CD4-positive, CD25-positive, alpha-beta regulatory T cell (primary cell): ENCODE results near the gene CD24. TPM values are rescaled to one million over a fixed set of nuclear protein-coding genes. Genes with fewer than 3 reads are reported as not detected.

Experiments used
- ATAC-seq, 2 donors: fragments of 150-1000 bp; cut with Tn5 transposase; one replicate each; pipeline ENCODE4 v1.10.0; 2021; ENCODE audit warnings: low read depth in 2 of 2, moderate number of reproducible peaks in 2 of 2, moderate library complexity in 1 of 2
- DNase-seq, 3 donors: peaks; one replicate each; pipeline versions ENCODE4 v3.0.0 to v3.0.0-alpha.2; 2012 to 2022; ENCODE audit warnings: mixed read lengths in 1 of 3
- H3K27ac ChIP-seq: one replicate; pipeline ENCODE4 v1.7.0; 2013; ENCODE audit warnings: mild to moderate bottlenecking, low read length; ENCODE audit not compliant: insufficient read depth, poor library complexity, severe bottlenecking
- H3K27me3 ChIP-seq: one replicate; pipeline ENCODE4 v1.7.0; 2013; ENCODE audit warnings: low read length; ENCODE audit not compliant: control insufficient read depth, insufficient read depth
- H3K36me3 ChIP-seq: one replicate; pipeline ENCODE4 v1.7.0; 2013; ENCODE audit warnings: mild to moderate bottlenecking, low read length, moderate library complexity; ENCODE audit not compliant: control insufficient read depth, insufficient read depth
- H3K4me1 ChIP-seq: 2 replicates; pipeline ENCODE4 v1.7.0; 2013; ENCODE audit warnings: mild to moderate bottlenecking, low read length; ENCODE audit not compliant: insufficient read depth, control insufficient read depth, poor library complexity, severe bottlenecking
- H3K4me3 ChIP-seq: one replicate; pipeline ENCODE4 v1.7.0; 2013; ENCODE audit warnings: low read depth, mild to moderate bottlenecking, low read length, moderate library complexity
- H3K9me3 ChIP-seq, 2 experiments: 1 replicate in 1 of 2; 2 replicates in 1 of 2; pipeline ENCODE4 v1.7.0; 2013; ENCODE audit warnings: low read length in 2 of 2, mild to moderate bottlenecking in 1 of 2, moderate library complexity in 1 of 2; ENCODE audit not compliant: control insufficient read depth in 2 of 2
- H3K27ac Mint-ChIP-seq, 3 donors: one replicate each; pipeline ENCODE4 v1.8.0; 2020 to 2022; ENCODE audit warnings: mild to moderate bottlenecking in 3 of 3, mixed read lengths in 3 of 3, moderate library complexity in 2 of 3
- H3K27me3 Mint-ChIP-seq: one replicate; pipeline ENCODE4 v1.8.0; 2022; ENCODE audit warnings: mild to moderate bottlenecking, mixed read lengths
- H3K36me3 Mint-ChIP-seq: one replicate; pipeline ENCODE4 v1.8.0; 2020; ENCODE audit warnings: mixed read lengths
- H3K4me1 Mint-ChIP-seq, 4 donors: one replicate each; pipeline ENCODE4 v1.8.0; 2020 to 2022; ENCODE audit warnings: mixed read lengths in 4 of 4, mild to moderate bottlenecking in 1 of 4
- H3K4me3 Mint-ChIP-seq, 4 donors: one replicate each; pipeline ENCODE4 v1.8.0; 2020 to 2022; ENCODE audit warnings: mild to moderate bottlenecking in 4 of 4, mixed read lengths in 4 of 4, moderate library complexity in 3 of 4
- H3K9me3 Mint-ChIP-seq, 7 donors: one replicate each; pipeline ENCODE4 v1.8.0; 2020 to 2022; ENCODE audit warnings: mixed read lengths in 7 of 7, mild to moderate bottlenecking in 3 of 7, moderate library complexity in 2 of 7
- polyA plus RNA-seq, 4 donors: library from polyadenylated mRNA; unstranded; fragments of 300-500 nt; fragmentation: Illumina TruSeq; gene quantifications; one replicate each; pipeline ENCODE4 v1.2.3, GENCODE V29; 2021
- total RNA-seq: library from RNA; stranded (reverse); gene quantifications from one replicate; pipeline ENCODE4 v1.2.3, GENCODE V29; 2022

Gene CD24
- total and polyA plus RNA-seq, 5 donors from 2014 or later: 0.17 to 0.39 (median 0.20) TPM; not detected in 1

DNA sequence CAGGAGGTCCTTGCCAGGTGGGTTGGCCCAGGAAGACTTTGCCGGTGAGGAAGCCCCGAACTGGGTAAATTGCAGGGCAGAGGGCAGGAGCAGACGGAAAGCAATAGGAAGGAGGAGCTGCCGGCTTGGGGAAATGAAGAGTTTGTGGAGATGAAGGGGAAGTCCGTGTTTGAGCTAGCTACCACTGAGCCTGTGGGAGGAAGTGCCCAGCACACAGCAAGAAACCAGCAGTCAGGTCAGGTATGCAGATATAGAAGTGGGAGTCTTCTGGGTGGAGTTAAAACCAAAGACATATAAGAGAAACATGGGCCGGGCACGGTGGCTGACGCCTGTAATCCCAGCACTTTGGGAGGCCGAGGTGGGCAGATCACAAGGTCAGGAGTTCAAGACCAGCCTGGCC, 34.7 kb downstream of the CD24 start:
- Mint-ChIP-seq H3K9me3 (peaks cover 0 to 3% (median 0%) of the 10 kb centered on the region in 7 donors), H3K36me3 (no peaks in the 10 kb centered on the region), H3K4me1 (no peaks in the 10 kb centered on the region), H3K27ac (no peak overlapping the region), H3K4me3 (no peak overlapping the region), H3K27me3 (peaks cover 40% of the 10 kb centered on the region)
- Histone ChIP-seq H3K4me3 (no peak overlapping the region), H3K9me3 (no peaks in the 10 kb centered on the region), H3K27ac (no peak overlapping the region), H3K27me3 (peaks cover 3% of the 10 kb centered on the region), H3K36me3 (no peaks in the 10 kb centered on the region), H3K4me1 (no peaks in the 10 kb centered on the region)
- DNase-seq: no peak
- ATAC-seq: no peak

DNA sequence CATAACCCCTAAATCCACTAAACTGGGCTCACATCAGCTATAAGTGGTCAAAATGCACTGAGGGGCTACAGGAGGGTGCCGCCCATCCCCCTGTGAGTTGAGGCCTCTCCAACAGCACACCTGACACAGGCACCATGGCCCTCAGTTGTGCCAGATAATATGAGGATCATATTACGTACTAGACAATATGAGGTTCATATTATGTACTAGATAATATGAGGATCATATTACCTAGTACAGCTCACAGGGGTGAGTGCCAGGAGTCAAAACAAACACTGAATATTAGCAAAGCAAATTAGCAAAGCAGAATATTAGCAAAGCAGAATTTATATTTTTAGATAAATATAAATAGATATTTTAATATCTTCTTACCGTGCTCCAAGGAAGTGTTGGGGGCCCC, 35.3 kb downstream of the CD24 start:
- no peak overlapping the region for H3K4me3 Mint-ChIP-seq
- no peak for ATAC-seq

DNA sequence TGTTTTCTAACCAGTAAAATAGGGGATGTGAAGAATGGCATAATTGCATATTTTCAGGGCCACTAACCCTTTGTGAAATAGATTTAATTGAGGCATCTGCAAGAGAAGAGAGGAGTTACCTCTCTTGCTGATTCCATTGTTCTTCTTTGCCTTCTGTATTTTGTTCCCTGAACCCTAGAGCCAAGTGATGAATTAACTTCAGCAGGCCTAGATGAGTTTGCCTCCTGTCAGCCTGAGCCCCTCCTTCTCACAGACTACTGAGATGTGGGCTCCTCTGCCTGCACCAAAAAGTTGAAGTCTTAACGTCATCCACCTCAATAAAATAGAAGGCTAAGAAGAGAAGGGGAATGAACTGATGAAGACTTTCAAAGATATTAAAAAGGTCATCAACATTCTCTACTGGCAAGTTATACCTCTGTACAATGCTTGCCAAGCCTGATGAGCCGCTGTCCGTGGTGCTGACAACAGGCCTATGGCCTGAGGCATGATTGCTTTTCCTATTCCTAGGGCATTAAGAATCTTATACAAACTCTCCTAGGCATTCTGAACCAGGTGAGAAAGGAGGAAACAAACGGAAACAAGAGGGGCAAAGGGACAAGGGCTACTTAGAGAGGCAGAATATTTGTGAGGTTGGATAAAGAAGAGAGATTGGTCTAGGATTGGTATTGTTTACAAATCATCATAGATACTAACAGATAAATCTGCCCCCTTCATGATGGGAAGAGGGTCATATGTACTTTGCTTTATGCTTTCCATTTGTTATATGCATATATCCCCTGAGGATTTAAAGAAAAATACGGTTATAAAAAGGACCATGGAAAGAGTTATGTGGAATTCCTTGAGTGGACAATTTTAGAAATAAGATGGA, 46.8 kb downstream of the CD24 start:
- DNase-seq (peak in 1 of 3 donors; percentile 20), ATAC-seq (no peak)
- H3K36me3 ChIP-seq: no peaks in the 10 kb centered on the region
- H3K4me3 Mint-ChIP-seq: no peak overlapping the region
- no peaks in the 10 kb centered on the region for H3K4me1 ChIP-seq
- no peaks in the 10 kb centered on the region for H3K36me3 Mint-ChIP-seq
- peaks cover 11% of the 10 kb centered on the region for H3K27me3 ChIP-seq
- H3K9me3 Mint-ChIP-seq: peaks cover 0 to 7% (median 1%) of the 10 kb centered on the region in 7 donors
- H3K4me3 ChIP-seq: no peak overlapping the region
- H3K27ac Mint-ChIP-seq: no peak overlapping the region
- peaks cover 48% of the 10 kb centered on the region for H3K27me3 Mint-ChIP-seq
- no peak overlapping the region for H3K27ac ChIP-seq
- no peaks in the 10 kb centered on the region for H3K4me1 Mint-ChIP-seq
- no peaks in the 10 kb centered on the region for H3K9me3 ChIP-seq

More for the DNA sequence above, 35.3 kb downstream of the CD24 start:
- H3K4me1 Mint-ChIP-seq: no peaks in the 10 kb centered on the region
- Histone ChIP-seq H3K4me3 (no peak overlapping the region), H3K4me1 (no peaks in the 10 kb centered on the region), H3K27ac (no peak overlapping the region), H3K36me3 (no peaks in the 10 kb centered on the region), H3K27me3 (peaks cover 3% of the 10 kb centered on the region), H3K9me3 (no peaks in the 10 kb centered on the region)
- H3K36me3 Mint-ChIP-seq: no peaks in the 10 kb centered on the region
- peaks cover 40% of the 10 kb centered on the region for H3K27me3 Mint-ChIP-seq
- peaks cover 0 to 3% (median 0%) of the 10 kb centered on the region in 7 donors for H3K9me3 Mint-ChIP-seq
- H3K27ac Mint-ChIP-seq: no peak overlapping the region
- DNase-seq: no peak

DNA sequence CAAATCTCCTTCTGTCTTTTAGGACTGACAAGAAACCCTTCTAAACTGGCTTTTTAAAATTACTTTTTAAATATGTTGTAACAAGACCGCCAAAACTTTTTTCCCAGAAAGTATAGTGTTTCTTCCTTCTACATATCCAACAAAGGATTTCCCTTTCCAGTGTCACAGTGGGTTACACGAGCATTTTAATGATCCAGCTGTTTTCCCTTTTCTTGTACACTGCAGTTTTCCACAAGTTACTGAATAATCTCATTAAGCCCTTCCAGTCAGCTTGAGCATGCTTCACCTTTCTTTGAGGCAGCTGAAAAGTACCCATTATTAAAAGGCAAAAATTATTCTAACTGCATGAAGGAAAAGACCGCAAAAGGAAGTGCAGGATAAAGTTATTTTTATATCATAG, 48.6 kb downstream of the CD24 start:
- Mint-ChIP-seq H3K27ac (no peak overlapping the region), H3K27me3 (peaks cover 44% of the 10 kb centered on the region), H3K4me3 (no peak overlapping the region), H3K9me3 (peaks cover 0 to 7% (median 1%) of the 10 kb centered on the region in 7 donors), H3K36me3 (no peaks in the 10 kb centered on the region), H3K4me1 (no peaks in the 10 kb centered on the region)
- no peak overlapping the region for H3K4me3 ChIP-seq
- H3K27ac ChIP-seq: no peak overlapping the region
- no peak for DNase-seq
- peaks cover 11% of the 10 kb centered on the region for H3K27me3 ChIP-seq
- no peaks in the 10 kb centered on the region for H3K9me3 ChIP-seq
- H3K36me3 ChIP-seq: no peaks in the 10 kb centered on the region
- no peak for ATAC-seq
- no peaks in the 10 kb centered on the region for H3K4me1 ChIP-seq

DNA sequence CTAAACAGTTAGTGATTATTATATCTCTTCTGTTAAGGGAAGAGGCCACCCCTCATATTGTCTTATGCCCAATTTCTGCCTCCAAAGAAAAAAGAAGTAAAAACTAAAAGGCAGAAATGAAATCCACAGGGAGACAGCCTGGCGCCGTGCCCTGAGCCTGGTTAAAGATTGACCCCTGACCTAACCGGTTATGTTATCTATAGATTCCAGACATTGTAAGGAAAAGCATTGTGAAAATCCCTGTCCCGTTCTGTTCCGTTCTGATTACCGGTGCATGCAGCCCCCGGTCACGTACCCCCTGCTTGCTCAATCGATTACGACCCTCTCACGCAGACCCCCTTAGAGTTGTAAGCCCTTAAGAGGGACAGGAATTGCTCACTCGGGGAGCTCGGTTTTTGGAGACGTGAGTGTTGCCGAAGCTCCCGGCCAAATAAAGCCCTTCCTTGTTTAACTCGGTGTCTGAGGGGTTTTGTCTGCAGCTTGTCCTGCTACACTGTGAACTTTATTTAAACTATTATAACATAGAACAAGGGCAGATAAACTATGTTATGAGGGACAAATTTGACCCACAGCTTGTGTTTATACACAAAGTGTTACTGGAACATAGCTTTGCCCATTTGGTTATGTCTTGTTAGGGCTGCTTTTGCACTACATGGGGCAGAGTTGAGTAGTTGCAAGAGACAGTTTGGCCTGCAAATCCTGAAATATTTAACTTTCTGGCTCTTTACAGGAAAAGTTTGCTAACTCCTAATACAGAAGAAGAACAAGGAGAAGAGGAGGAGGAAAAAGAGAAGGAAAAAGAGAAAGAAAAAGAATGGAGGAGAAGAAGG, 49.6 kb downstream of the CD24 start:
- Histone ChIP-seq H3K4me1 (no peaks in the 10 kb centered on the region), H3K9me3 (no peaks in the 10 kb centered on the region), H3K36me3 (no peaks in the 10 kb centered on the region), H3K27me3 (peaks cover 11% of the 10 kb centered on the region), H3K4me3 (no peak overlapping the region), H3K27ac (no peak overlapping the region)
- Mint-ChIP-seq H3K4me1 (no peaks in the 10 kb centered on the region), H3K9me3 (peaks cover 0 to 7% (median 1%) of the 10 kb centered on the region in 7 donors), H3K36me3 (no peaks in the 10 kb centered on the region), H3K4me3 (no peak overlapping the region), H3K27ac (no peak overlapping the region), H3K27me3 (peaks cover 42% of the 10 kb centered on the region)
- DNase-seq (no peak), ATAC-seq (no peak)

DNA sequence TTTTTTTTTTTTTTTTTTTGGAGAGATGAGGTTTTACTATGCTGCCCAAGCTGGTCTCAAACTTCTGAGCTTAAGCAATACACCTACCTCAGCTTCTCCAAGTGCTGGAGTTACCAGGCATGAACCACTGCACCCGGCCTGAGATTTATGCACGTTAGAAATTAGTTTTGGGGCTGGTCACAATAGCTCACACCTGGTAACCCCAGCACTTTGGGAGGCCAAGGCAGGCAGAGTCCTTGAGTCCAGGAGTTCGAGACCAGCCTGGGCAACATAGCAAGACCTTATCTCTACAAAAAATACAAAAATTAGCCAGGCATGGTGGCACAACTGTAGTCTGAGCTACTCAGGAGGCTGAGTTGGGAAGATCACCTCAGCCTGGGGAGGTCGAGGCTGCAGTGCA, 51.9 kb downstream of the CD24 start:
- DNase-seq: no peak
- Mint-ChIP-seq H3K4me3 (no peak overlapping the region), H3K36me3 (no peaks in the 10 kb centered on the region), H3K27ac (no peak overlapping the region), H3K27me3 (peaks cover 51% of the 10 kb centered on the region), H3K4me1 (no peaks in the 10 kb centered on the region), H3K9me3 (peaks cover 0 to 7% (median 0%) of the 10 kb centered on the region in 7 donors)
- Histone ChIP-seq H3K4me1 (no peaks in the 10 kb centered on the region), H3K36me3 (no peaks in the 10 kb centered on the region), H3K27ac (no peak overlapping the region), H3K4me3 (no peak overlapping the region), H3K9me3 (no peaks in the 10 kb centered on the region), H3K27me3 (peaks cover 7% of the 10 kb centered on the region)
- no peak for ATAC-seq
